HUES64 (cell line): ENCODE data around the gene LAG3.

Experiments used
- H3K27ac ChIP-seq: 2 replicates; pipeline ENCODE4 v1.7.0; 2013; ENCODE audit warnings: low read depth, low read length, inconsistent platforms
- H3K27me3 ChIP-seq: 2 replicates; pipeline ENCODE4 v1.6.1; 2013; ENCODE audit warnings: mild to moderate bottlenecking, low read length; ENCODE audit not compliant: insufficient read depth
- H3K36me3 ChIP-seq: 2 replicates; pipeline ENCODE4 v1.6.1; 2013; ENCODE audit warnings: mild to moderate bottlenecking, low read length; ENCODE audit not compliant: insufficient read depth
- H3K4me1 ChIP-seq: 2 replicates; pipeline ENCODE4 v1.6.1; 2013; ENCODE audit warnings: mild to moderate bottlenecking, low read length, moderate library complexity; ENCODE audit not compliant: insufficient read depth
- H3K4me3 ChIP-seq: 2 replicates; pipeline ENCODE4 v1.5.1; 2013; ENCODE audit warnings: mild to moderate bottlenecking, low read length, moderate library complexity
- H3K9ac ChIP-seq: 2 replicates; pipeline ENCODE4 v1.6.1; 2013; ENCODE audit warnings: mild to moderate bottlenecking, low read depth, low read length
- H3K9me3 ChIP-seq: 2 replicates; pipeline ENCODE4 v1.6.1; 2013; ENCODE audit warnings: low read depth, low read length; ENCODE audit not compliant: insufficient read depth
- WGBS: fragments of 150-250, 120-280 bp; methylation state at CpG from one replicate; pipeline ENCODE4 v1.1.7; 2013; ENCODE audit warnings: missing lambda C conversion rate; 5-methylcytosine and 5-hydroxymethylcytosine counted together

The LAG3 gene

GRCh38 chr12:6819106-6820030, 47.0 kb downstream of the LAG3 start:
- peaks cover 44% of the 10 kb centered on the region for H3K4me1 ChIP-seq
- peaks cover 29% of the 10 kb centered on the region for H3K27me3 ChIP-seq
- 71% methylated on average over 13 of the region's 13 CpGs for WGBS
- H3K4me3 ChIP-seq = no peak overlapping the region
- no peaks in the 10 kb centered on the region for H3K36me3 ChIP-seq
- H3K27ac ChIP-seq = no peak overlapping the region
- H3K9ac ChIP-seq = no peak overlapping the region
- no peaks in the 10 kb centered on the region for H3K9me3 ChIP-seq

GRCh38 chr12:6820166-6820565, 47.8 kb downstream of the LAG3 start:
- Histone ChIP-seq H3K36me3 (no peaks in the 10 kb centered on the region), H3K4me3 (no peak overlapping the region; the same call in 1 of the 2 replicates), H3K4me1 (peaks cover 44% of the 10 kb centered on the region), H3K9me3 (no peaks in the 10 kb centered on the region), H3K9ac (no peak overlapping the region), H3K27ac (no peak overlapping the region), H3K27me3 (peaks cover 35% of the 10 kb centered on the region)
- 68% methylated on average over 5 of the region's 5 CpGs for WGBS

- H3K27ac ChIP-seq = no peak within 1 kb of the TSS
- no peaks in the 10 kb centered on the region for H3K36me3 ChIP-seq
- H3K9ac ChIP-seq = peak within 1 kb of the TSS; percentile 18
- WGBS = under 1% methylated on average over 25 of the region's 28 CpGs
- peak within 1 kb of the TSS; percentile 66 for H3K4me3 ChIP-seq
- H3K27me3 ChIP-seq = peaks cover 35% of the 10 kb centered on the region
- H3K4me1 ChIP-seq = peaks cover 44% of the 10 kb centered on the region
- no peaks in the 10 kb centered on the region for H3K9me3 ChIP-seq
These were observed 49.5 kb downstream of the LAG3 start, which contains the start of gene GPR162 for GRCh38 chr12:6821591-6822425. Gene GPR162 (plus strand): TSS chr12:6821821. CDS start chr12:6823899, 2,078 bp downstream.

- H3K27me3 ChIP-seq = peaks cover 35% of the 10 kb centered on the region
- H3K36me3 ChIP-seq = no peaks in the 10 kb centered on the region
- no peak overlapping the region for H3K9ac ChIP-seq
- H3K4me3 ChIP-seq = peak overlapping the region; percentile 66
- H3K4me1 ChIP-seq = peaks cover 48% of the 10 kb centered on the region
- no peaks in the 10 kb centered on the region for H3K9me3 ChIP-seq
- 36% methylated on average over 6 of the region's 7 CpGs for WGBS
- H3K27ac ChIP-seq = no peak overlapping the region
These were observed 50.3 kb downstream of the LAG3 start for GRCh38 chr12:6822426-6823135.

- Histone ChIP-seq H3K4me1 (peaks cover 47% of the 10 kb centered on the region), H3K27me3 (peaks cover 35% of the 10 kb centered on the region)
- WGBS = 65% methylated on average over 11 of the region's 12 CpGs
These were observed 51.1 kb downstream of the LAG3 start for GRCh38 chr12:6823182-6824084.

GRCh38 chr12:6824085-6824775, 51.9 kb downstream of the LAG3 start:
- H3K36me3 ChIP-seq = no peaks in the 10 kb centered on the region
- no peak overlapping the region for H3K4me3 ChIP-seq
- H3K9ac ChIP-seq = no peak overlapping the region
- peaks cover 35% of the 10 kb centered on the region for H3K27me3 ChIP-seq
- no peak overlapping the region for H3K27ac ChIP-seq
- H3K4me1 ChIP-seq = peaks cover 41% of the 10 kb centered on the region
- no peaks in the 10 kb centered on the region for H3K9me3 ChIP-seq
- 90% methylated on average over 37 of the region's 37 CpGs for WGBS

More at GRCh38 chr12:6823182-6824084, 51.1 kb downstream of the LAG3 start:
- H3K9ac ChIP-seq = no peak overlapping the region
- H3K9me3 ChIP-seq = no peaks in the 10 kb centered on the region
- H3K27ac ChIP-seq = no peak overlapping the region
- no peaks in the 10 kb centered on the region for H3K36me3 ChIP-seq
- H3K4me3 ChIP-seq = no peak overlapping the region

GRCh38 chr12:6824901-6825381, 52.6 kb downstream of the LAG3 start:
- peaks cover 38% of the 10 kb centered on the region for H3K4me1 ChIP-seq
- peak overlapping the region; percentile 42 for H3K4me3 ChIP-seq
- 27% methylated on average over 12 of the region's 12 CpGs for WGBS
- peaks cover 29% of the 10 kb centered on the region for H3K27me3 ChIP-seq
- H3K27ac ChIP-seq = no peak overlapping the region
- no peaks in the 10 kb centered on the region for H3K9me3 ChIP-seq
- H3K9ac ChIP-seq = no peak overlapping the region
- peaks cover 2% of the 10 kb centered on the region; the same call in 1 of the 2 replicates for H3K36me3 ChIP-seq

- Histone ChIP-seq H3K9ac (no peak overlapping the region), H3K27me3 (peaks cover 26% of the 10 kb centered on the region), H3K27ac (no peak overlapping the region), H3K4me1 (peaks cover 35% of the 10 kb centered on the region), H3K4me3 (peak overlapping the region; percentile 42), H3K9me3 (no peaks in the 10 kb centered on the region), H3K36me3 (peaks cover 8% of the 10 kb centered on the region)
- WGBS = 6% methylated on average over 18 of the region's 19 CpGs
These were observed 53.2 kb downstream of the LAG3 start for GRCh38 chr12:6825398-6826124.

GRCh38 chr12:6826125-6826733, 53.9 kb downstream of the LAG3 start:
- Histone ChIP-seq H3K27ac (no peak overlapping the region), H3K27me3 (peaks cover 26% of the 10 kb centered on the region), H3K36me3 (peaks cover 15% of the 10 kb centered on the region), H3K9ac (no peak overlapping the region), H3K4me3 (no peak overlapping the region), H3K4me1 (peaks cover 28% of the 10 kb centered on the region), H3K9me3 (no peaks in the 10 kb centered on the region)
- 63% methylated on average over 17 of the region's 17 CpGs for WGBS
